GM19099 (cell line): ENCODE measurements around the gene MAP3K20.

Source experiments
- POLR2A ChIP-seq: IDR thresholded peaks from 3 replicates; pipeline ENCODE4 v1.6.1; 2011; ENCODE audit warnings: low read depth; ENCODE audit not compliant: insufficient read length; ENCODE audit errors: extremely low read depth

Gene MAP3K20

DNA sequence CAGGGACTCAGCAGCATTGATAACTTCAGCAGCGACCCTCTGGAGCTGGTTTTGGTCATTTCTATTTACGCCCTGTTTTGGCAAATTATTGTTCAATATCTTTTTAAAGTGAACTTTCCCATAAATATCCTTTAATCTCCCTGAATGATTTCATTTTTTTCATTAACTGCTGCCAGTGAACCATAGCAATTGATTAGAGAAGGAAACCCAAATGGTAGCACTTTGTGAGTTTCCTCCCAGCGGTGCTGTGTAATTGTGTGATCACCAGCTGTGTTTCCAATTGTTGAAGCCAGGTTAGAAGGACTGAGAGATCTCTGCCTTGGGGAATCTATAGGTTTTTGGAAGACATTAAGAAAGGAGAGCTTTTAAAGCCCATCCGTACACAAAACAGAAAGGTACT is 16.3 kb downstream of the MAP3K20 start:
- TF ChIP-seq POLR2A: no peak

DNA sequence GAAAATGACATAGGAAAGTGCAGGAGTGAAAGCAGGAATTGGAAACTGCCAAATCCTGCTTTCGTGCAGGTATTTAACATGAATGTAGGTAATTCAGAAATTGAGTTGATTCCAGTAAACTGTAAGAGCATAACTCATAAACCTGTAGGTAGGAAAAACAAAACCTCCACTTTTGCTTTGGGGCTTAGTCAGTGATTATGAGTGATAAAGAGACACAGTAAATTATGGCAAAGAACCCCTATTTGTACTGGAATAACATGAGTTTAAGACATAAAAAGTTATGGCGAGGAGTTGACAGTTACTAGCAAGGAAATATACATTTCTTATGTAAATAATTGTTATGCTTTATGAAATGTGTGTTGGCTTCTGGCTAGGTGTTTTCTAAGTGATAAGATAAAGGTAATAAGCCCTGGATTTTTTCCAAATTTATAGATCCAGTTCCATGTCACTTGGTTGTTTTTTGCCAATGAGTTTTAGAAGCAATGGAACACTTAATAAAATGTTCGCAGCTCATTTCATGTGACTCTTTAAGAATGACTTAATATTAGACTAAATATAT is 17.3 kb downstream of the MAP3K20 start:
- no peak for TF ChIP-seq POLR2A

DNA sequence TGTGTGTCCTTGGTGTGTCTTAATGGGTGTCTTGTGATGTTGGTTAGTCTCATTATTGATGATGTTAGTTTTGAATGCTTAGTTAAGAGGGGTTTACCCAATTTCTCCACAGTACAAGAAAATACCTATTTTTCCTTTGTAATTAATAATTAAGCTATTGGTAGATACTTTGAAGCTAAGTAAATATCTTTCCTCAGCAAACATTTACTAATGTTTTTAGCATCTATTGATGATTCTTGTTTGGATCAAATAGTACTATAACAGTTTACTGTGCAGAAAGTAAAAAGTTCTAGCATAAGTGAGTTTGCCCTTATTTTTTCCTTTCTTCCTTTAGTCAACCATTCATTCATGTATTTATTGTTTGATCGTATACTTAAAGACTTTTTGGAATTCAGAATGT is 19.1 kb downstream of the MAP3K20 start:
- no peak for TF ChIP-seq POLR2A

DNA sequence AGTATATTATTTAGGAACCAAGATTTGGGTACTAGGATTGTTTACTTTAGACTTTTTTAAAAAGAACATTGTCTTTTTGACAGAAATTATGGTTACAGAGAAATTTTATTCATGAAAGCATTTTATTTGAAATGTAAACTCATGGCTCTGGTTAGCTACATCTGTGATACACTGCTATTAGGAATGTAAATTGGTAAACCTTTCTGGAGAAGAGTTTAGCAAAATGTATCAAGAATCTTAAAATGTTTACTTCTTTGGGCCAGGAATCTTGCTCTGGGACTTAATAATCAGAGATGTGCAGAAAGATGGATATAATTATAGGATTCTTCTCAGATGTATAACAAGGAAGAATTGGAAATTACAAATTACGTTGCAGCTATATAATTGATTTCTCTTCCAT is 19.7 kb downstream of the MAP3K20 start:
- no peak for TF ChIP-seq POLR2A

DNA sequence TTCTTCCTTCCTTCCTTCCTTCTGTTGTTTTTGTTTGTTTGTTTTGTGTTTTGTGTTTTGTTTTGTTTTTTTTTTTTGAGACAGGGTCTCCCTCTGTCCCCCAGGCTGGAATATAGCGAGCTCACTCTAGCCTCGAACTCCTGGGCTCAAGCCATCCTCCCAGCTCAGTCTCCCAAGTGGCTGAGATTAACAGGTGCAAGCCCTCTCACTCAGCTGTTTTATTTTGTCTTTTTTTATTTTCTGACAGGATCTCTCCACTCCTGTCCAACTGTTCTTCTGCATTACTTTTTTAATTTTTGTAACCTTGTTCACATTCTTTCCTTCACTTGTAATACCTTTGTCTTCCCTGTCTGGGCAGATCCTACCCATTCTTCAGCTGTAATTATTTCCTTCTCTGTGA is 23.6 kb downstream of the MAP3K20 start:
- no peak for TF ChIP-seq POLR2A

DNA sequence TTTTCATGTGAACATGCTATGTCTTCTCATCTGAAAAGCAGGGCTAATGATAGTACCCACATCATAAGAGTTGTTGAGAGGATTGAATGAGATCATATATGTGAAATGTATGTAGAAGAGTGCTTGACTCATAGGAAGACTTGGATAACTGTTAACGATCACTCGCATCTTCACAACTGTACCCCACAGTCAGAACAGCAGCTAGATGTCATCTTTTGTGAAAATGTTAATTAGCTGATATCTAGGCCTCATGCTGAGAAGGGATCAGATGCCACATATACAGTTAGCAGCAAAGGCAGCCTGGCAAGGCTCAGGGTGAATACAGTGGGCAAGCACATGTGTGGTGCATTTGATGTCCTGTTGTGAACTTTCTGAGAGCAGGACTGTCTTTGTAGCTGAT is 24.2 kb downstream of the MAP3K20 start:
- no peak for TF ChIP-seq POLR2A

DNA sequence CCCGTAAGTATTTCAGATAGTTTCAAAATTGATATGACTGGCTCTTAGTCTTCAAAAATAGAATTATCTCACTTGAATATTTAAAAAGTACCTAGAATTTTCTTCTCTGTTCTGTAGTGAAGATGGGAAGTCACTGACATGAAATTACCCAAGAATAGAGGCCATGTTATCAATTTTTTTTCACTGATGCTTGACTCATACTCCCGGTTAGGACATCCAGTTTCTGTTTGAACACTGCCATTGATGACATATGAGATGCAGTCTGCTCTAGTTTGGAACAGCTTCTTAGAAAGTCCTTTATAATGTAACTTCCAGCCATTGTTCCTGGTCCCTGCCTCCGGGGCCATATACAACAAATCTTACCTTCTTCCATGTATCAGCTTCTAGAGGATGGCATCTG is 26.0 kb downstream of the MAP3K20 start:
- no peak for TF ChIP-seq POLR2A

DNA sequence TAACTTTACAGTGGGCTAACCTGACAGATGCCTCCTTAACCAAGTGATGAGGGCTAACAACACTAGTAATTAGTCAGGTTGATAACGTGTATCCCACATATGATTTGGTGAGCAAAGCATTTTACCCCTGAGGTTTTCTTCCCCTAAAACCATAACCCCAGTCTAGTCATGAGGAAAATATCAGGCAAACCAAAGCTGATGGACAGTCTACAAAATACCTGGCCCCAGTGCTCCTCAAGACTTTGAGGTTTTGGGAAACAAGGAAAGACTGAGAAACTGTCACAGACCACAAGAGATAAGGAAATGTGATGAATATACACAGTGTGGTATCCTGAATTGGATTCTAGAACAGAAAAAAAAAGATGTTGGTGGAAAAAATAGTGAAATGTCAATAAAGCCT is 28.5 kb downstream of the MAP3K20 start:
- TF ChIP-seq POLR2A: no peak

DNA sequence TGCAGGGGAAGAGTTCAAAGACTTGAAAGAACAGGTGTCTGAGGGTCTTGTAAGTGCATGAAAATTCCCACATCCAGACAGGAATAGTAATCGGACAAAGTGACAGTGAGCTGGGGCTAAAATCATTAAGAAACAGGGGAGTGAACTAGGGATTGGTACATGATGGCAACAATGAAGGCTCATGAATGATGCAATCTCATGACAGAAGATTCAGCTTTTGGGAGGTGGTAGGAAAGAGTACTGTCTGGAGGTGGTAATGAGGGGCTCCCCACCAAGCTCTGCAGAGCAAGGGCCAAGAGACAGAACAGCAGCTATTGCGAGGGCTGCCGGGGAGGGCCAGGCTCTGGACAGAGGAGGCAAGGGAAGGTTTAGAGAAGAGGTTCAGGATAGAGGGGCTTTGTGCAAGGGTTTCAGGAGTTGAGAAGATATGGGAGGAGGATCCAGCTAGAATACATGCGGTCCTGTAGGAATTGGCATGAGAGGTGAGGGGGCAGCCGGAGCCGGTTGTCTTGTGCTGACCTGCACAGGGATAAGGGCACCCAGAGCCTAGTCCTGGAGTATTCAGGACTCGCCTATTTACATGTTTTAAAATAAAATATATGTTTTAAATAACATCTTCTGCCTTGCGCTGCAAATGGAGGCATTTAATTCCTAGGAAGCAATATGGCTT is 31.4 kb downstream of the MAP3K20 start:
- TF ChIP-seq POLR2A: no peak

DNA sequence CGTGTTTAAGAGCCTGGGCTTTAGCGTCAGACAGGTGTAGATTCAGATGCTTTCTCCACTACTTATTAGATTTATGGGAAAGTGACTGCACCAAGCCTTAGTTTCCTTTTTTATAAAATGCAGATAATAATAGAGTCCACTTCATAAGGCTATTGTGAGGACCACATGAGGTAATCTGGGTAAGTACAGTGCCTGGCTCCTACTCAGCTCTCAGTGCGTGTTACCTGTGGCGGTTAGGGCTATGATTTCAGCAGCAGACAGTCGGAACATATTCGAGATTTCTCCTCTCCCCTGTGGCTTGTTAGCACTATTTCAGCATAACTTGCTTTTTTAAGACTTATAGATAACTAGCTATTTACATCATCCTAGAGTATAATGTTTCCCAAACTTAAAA is 32.0 kb downstream of the MAP3K20 start:
- no peak for TF ChIP-seq POLR2A

DNA sequence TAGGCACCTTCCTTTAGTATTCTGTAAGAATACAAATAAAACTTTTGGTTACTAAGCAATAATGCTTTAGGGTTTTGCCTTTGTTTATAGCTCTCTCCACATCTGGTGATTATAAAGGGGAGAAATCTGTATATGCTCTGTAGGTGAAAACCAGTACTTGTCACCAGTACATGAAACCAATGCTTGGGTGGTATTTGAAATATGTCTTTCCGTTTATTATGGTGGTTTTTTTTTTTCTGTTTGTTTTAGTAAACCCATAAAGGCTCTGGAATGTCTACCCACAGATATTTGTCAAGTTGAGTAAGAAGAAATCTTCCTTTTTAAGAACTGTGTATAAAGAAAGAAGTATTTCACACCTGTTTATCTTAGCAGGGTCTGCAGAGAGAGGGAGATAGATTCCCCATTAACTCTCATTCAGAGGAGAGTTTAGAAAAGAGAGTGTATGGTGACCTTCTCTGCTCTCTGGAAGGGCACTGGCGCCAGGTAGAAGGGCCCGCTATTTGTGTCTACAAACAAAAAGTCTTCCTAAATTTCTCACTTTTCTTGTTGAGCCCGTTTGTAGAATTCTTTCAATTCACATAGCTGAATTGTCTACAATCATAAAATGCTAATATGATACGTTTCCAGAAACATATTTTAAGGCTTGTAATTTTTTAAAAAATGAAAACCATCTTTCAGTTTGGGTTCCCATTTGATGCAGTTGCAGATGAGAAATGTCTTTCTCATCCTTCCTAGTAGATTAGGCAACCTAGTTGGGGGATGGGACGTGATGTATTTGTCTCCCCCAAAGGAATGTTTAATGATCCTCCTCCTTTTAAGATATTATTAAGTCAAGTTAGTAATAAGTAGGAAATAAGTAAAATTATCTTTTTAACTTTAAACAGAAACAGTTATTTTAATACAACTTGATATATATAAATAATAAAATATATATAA is 33.9 kb downstream of the MAP3K20 start:
- TF ChIP-seq POLR2A: no peak

DNA sequence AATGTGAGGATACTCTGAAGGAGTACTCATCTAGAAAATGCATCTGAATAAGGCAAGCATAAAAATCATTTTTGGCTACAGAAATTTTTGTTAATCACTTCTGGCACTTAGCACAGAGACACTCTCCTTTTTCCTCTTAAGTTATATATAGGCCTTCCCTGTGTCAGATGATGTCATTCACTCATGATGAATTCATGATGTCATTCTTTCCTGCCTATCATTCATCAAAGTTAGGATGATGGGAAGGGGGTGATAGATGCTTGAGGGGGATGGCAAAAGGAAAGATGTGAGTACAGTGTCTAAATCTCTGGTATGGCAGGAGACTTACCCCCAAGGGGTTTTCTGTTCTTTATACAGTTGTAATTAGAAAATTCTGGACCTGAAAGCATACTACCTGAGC is 42.0 kb downstream of the MAP3K20 start:
- no peak for TF ChIP-seq POLR2A

DNA sequence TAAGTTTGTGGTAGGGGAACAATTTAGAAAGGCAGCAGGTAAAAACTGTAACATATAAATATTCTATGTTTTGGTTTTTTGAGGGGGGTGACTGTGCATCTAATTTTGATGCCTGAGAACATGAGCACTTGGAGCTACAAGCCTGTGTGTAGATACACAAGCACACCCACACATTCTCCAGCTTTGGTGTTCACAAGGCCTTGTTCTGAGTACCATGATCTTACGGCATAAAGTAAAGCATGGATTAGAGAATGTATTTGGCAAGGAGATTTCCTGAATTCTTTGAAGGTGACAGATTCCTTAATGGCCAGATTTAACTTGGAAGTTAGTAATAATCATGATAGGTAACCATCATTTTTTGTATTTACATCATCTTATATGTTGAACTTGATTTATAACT is 42.7 kb downstream of the MAP3K20 start:
- no peak for TF ChIP-seq POLR2A

DNA sequence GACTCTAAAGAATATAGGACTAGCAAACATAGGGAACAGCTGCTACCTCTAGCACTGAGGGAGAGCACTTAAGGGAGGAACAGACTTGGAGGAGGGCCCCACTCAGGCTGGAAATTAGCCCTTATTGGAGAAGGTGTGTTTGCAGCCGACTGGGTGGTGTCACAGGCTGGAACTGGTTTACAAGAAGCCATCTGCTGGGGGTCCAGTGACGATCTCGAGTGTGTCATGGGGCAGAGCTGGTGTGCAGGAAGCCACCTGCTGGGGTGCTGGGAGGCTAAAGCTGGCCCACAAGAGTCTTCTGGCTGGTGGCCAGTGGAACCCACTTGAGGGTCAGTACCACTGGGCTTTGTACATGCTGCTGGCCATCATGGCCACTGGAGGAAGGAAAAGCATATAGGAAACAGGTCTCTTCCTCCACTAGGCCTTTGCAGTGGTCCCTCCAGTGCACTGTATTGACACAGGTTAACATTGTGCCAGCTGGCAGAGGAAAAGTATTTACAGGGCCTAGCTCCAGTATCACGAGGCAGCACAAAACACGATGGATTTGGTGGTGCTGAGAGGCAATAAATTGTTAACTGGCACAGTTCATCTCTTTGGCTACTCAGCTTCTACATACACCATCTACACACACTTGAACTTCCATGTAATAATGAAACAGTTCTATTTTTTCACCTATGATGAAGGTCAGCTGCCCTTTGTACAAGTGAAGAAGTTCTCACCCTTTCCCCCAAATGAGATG is 43.6 kb downstream of the MAP3K20 start:
- TF ChIP-seq POLR2A: no peak

DNA sequence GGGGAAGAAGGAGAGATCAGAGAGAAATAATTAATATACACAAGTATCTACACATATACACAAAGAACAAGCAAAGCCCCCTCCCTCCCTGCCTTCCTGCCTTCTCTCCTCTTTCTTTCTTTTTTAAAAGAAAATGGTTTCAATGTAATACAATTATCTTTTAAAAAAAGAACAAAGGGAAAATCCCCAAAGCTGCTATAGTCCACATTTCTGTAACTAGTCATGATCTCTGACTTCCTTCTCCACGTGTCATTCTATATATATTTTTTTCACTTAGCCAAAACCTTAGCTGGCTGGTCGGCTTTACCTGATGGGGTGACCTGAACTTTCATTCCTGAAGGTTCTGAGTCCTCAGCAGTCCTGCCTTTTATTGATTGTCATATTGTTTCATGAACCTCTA is 44.3 kb downstream of the MAP3K20 start:
- no peak for TF ChIP-seq POLR2A

DNA sequence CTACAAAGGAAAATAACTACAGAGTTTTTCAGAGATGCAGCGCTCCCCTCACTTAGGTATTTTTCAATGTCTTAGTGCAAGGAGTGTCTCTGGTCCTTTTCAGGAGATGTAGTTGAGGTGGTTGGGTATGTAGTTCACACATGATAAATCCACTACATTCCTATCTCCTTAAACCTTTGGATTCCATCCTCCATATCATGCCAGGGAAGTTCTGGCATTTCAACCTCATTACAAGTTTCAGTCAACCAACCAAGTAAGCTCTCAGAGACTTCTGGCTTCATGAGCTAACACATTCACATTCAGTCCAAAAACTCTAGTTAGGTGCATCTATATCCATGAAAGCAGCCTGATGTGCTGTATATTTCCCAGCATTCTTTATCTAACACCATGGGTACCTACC is 47.3 kb downstream of the MAP3K20 start:
- TF ChIP-seq POLR2A: no peak

DNA sequence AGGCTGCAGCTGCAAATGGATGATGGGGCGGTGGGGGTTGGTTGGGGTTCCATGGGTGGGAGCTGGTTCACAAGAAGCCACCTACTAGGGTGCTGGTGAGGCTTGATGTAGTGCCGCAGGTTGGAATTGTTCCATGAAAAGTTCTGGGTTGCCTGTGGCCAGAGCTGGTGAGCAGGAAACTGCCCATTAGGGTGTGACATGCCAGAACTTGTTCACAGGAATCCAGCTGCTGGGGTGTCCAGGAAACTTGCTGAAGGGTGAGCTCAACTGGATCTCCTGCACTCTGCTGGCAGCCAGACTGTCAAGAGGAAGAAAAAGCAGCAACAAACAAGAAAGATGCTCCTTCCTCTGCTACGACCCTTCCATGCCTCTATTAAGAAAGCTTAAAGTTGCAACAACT is 48.8 kb downstream of the MAP3K20 start:
- no peak for TF ChIP-seq POLR2A
